H1 (cell line): Measurements from ENCODE around the gene BTBD18.

Source experiments
- BACH1 ChIP-seq: IDR thresholded peaks from 2 replicates; pipeline ENCODE4 v1.6.1; 2012; ENCODE audit warnings: low read length, improper control_type of control experiment
- CHD2 ChIP-seq: IDR thresholded peaks from 2 replicates; pipeline ENCODE4 v1.6.1; 2012; ENCODE audit warnings: low read length, improper control_type of control experiment
- EZH2 ChIP-seq: fragments of 200-600 bp; sonication (generic); IDR thresholded peaks from 2 replicates; pipeline ENCODE4 v1.7.1; 2012; ENCODE audit warnings: low read depth, mild to moderate bottlenecking, moderate library complexity, low read length, inconsistent platforms; ENCODE audit not compliant: severe bottlenecking
- TAF7 ChIP-seq: optimal IDR thresholded peaks from 2 replicates; pipeline ENCODE3; 2011; ENCODE audit warnings: low read depth, mild to moderate bottlenecking, inconsistent platforms, low read length, moderate library complexity, borderline replicate concordance
- ZNF274 ChIP-seq: IDR thresholded peaks from 2 replicates; pipeline ENCODE4 v1.7.0; 2012; ENCODE audit warnings: low read length, borderline replicate concordance; ENCODE audit errors: extremely low read depth
- TF ChIP-seq, protein P1 (sequence below), 3 experiments: IDR thresholded peaks; 1 replicate in 2 of 3; 2 replicates in 1 of 3; pipeline versions ENCODE4 v1.5.1 to v1.6.1; 2011; ENCODE audit warnings: low read length in 3 of 3, mild to moderate bottlenecking in 3 of 3, inconsistent platforms in 2 of 3, low read depth in 1 of 3, moderate library complexity in 1 of 3; ENCODE audit not compliant: insufficient read depth in 1 of 3; ENCODE audit errors: control extremely low read depth in 1 of 3

DNA sequence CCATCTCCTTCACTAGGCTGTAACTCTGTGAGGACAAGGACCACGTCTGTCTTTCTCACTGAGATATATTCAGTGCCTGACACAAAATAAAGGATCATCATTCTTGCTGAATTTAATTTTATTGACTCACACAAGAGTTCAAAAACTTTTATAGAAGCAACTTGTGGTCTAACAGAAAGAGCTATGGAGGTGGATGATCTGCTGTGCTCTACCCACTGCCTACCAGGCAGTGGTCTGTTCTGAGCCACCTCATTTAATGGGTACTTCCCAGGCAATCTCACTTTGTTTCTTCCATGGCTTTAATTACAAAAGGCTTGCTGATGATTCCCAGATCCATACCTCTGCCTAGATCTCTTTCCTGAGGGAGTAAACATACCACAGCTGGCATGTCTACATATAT is 4.7 kb downstream of the BTBD18 start:
- TF ChIP-seq, protein P1, sequence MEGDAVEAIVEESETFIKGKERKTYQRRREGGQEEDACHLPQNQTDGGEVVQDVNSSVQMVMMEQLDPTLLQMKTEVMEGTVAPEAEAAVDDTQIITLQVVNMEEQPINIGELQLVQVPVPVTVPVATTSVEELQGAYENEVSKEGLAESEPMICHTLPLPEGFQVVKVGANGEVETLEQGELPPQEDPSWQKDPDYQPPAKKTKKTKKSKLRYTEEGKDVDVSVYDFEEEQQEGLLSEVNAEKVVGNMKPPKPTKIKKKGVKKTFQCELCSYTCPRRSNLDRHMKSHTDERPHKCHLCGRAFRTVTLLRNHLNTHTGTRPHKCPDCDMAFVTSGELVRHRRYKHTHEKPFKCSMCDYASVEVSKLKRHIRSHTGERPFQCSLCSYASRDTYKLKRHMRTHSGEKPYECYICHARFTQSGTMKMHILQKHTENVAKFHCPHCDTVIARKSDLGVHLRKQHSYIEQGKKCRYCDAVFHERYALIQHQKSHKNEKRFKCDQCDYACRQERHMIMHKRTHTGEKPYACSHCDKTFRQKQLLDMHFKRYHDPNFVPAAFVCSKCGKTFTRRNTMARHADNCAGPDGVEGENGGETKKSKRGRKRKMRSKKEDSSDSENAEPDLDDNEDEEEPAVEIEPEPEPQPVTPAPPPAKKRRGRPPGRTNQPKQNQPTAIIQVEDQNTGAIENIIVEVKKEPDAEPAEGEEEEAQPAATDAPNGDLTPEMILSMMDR (IDR thresholded peaks at IDR 0.05; ENCODE audit: control extremely low read depth in 1 of 3, insufficient read depth in 1 of 3, low read depth in 1 of 3, low read length in 3 of 3), result no peak
- TF ChIP-seq CHD2 (no peak), TAF7 (no peak), EZH2 (no peak), ZNF274 (no peak), BACH1 (no peak)
